Measurements from ENCODE around the gene BCAS3. TPM values are rescaled to one million over a fixed set of nuclear protein-coding genes. Genes with fewer than 3 reads are reported as not detected.
"Not testable (repeated sequence)": the region's sequence is repeated elsewhere in the genome, so short reads cannot be mapped to it uniquely, and the experiment has no call there.

Gene BCAS3
- total RNA-seq, 1 donor from 2014 or later, result 29.6 TPM

GRCh38 chr17:61143026-61143425, 465.4 kb downstream of the BCAS3 start:
- intact Hi-C loops (cut with DNase I), result no loop called here
- Histone ChIP-seq H3K9me3 (no peaks in the 10 kb centered on the region), H3K4me1 (peaks cover 27% of the 10 kb centered on the region), H3K27me3 (ENCODE audit: low read depth) (no peaks in the 10 kb centered on the region), H3K27ac (no peak overlapping the region), H3K4me3 (no peak overlapping the region), H3K36me3 (no peaks in the 10 kb centered on the region)
- no peak for DNase-seq
- no peak for TF ChIP-seq CTCF (IDR thresholded peaks at IDR 0.05)
- ATAC-seq, result no peak

GRCh38 chr17:61144137-61144536, 466.5 kb downstream of the BCAS3 start:
- no peak overlapping the region for H3K27ac ChIP-seq
- no peaks in the 10 kb centered on the region for H3K36me3 ChIP-seq
- no peak overlapping the region for H3K4me3 ChIP-seq
- peaks cover 18% of the 10 kb centered on the region for H3K4me1 ChIP-seq
- no peaks in the 10 kb centered on the region for H3K27me3 ChIP-seq (ENCODE audit: low read depth)
- H3K9me3 ChIP-seq, result no peaks in the 10 kb centered on the region
- ATAC-seq, result no peak
- TF ChIP-seq CTCF (IDR thresholded peaks at IDR 0.05), result no peak
- DNase-seq, result no peak
- intact Hi-C loops (cut with DNase I), result no loop called here

GRCh38 chr17:61144617-61145564, 467.2 kb downstream of the BCAS3 start:
- Histone ChIP-seq H3K36me3 (no peaks in the 10 kb centered on the region), H3K27me3 (ENCODE audit: low read depth) (no peaks in the 10 kb centered on the region), H3K4me3 (no peak overlapping the region), H3K4me1 (peaks cover 12% of the 10 kb centered on the region), H3K27ac (no peak overlapping the region), H3K9me3 (no peaks in the 10 kb centered on the region)
- intact Hi-C loops (cut with DNase I), result no loop called here
- ATAC-seq (no peak), DNase-seq (no peak)
- TF ChIP-seq CTCF (IDR thresholded peaks at IDR 0.05), result no peak

GRCh38 chr17:61146833-61147232, 469.2 kb downstream of the BCAS3 start:
- H3K36me3 ChIP-seq; H3K27ac ChIP-seq; intact Hi-C loops (cut with DNase I); H3K9me3 ChIP-seq; ATAC-seq; H3K27me3 ChIP-seq (ENCODE audit: low read depth); H3K4me3 ChIP-seq; DNase-seq: not testable (repeated sequence)
- H3K4me1 ChIP-seq, result peaks cover 12% of the 10 kb centered on the region

GRCh38 chr17:61149106-61149825, 471.6 kb downstream of the BCAS3 start:
- ATAC-seq (no peak), DNase-seq (no peak)
- Histone ChIP-seq H3K27ac (no peak overlapping the region), H3K36me3 (no peaks in the 10 kb centered on the region), H3K27me3 (ENCODE audit: low read depth) (no peaks in the 10 kb centered on the region), H3K4me1 (peaks cover 12% of the 10 kb centered on the region), H3K4me3 (no peak overlapping the region), H3K9me3 (no peaks in the 10 kb centered on the region)
- intact Hi-C loops (cut with DNase I), result no loop called here
- TF ChIP-seq CTCF (IDR thresholded peaks at IDR 0.05), result no peak
